HG02981 (cell line): ENCODE measurements around the gene AUTS2.

Experiments used
- ATAC-seq: cut with Tn5 transposase; IDR thresholded peaks from one replicate; pipeline ENCODE4 v1.9.1; 2021; ENCODE audit warnings: mild to moderate bottlenecking, moderate library complexity; ENCODE audit not compliant: unreplicated experiment

AUTS2 gene

GRCh38 chr7:69622960-69623359 lies 24.7 kb downstream of the AUTS2 start:
- ATAC-seq, result no peak

- no peak for ATAC-seq
These were observed 26.4 kb downstream of the AUTS2 start for GRCh38 chr7:69624435-69625230.

GRCh38 chr7:69625238-69625637 lies 27.0 kb downstream of the AUTS2 start:
- no peak for ATAC-seq

- ATAC-seq, result no peak
These were observed 27.5 kb downstream of the AUTS2 start for GRCh38 chr7:69625798-69626197.

GRCh38 chr7:69630292-69630691 lies 32.0 kb downstream of the AUTS2 start:
- ATAC-seq, result no peak

GRCh38 chr7:69631131-69631530 lies 32.9 kb downstream of the AUTS2 start:
- no peak for ATAC-seq

- no peak for ATAC-seq
These were observed 34.0 kb downstream of the AUTS2 start for GRCh38 chr7:69632280-69632679.

- no peak for ATAC-seq
These were observed 35.0 kb downstream of the AUTS2 start for GRCh38 chr7:69633122-69633831.

GRCh38 chr7:69635555-69636185 lies 37.4 kb downstream of the AUTS2 start:
- ATAC-seq, result no peak

- ATAC-seq, result no peak
These were observed 40.4 kb downstream of the AUTS2 start for GRCh38 chr7:69638674-69639073.

- no peak for ATAC-seq
These were observed 41.9 kb downstream of the AUTS2 start for GRCh38 chr7:69640216-69640615.

GRCh38 chr7:69640925-69641594 lies 42.8 kb downstream of the AUTS2 start:
- ATAC-seq, result no peak

- no peak for ATAC-seq
These were observed 45.0 kb downstream of the AUTS2 start for GRCh38 chr7:69643265-69643664.

GRCh38 chr7:69643708-69644445 lies 45.6 kb downstream of the AUTS2 start:
- no peak for ATAC-seq

GRCh38 chr7:69645683-69646082 lies 47.4 kb downstream of the AUTS2 start:
- no peak for ATAC-seq

GRCh38 chr7:69651101-69651590 lies 52.9 kb downstream of the AUTS2 start:
- peak; percentile 81 for ATAC-seq

- no peak for ATAC-seq
These were observed 54.8 kb downstream of the AUTS2 start for GRCh38 chr7:69652947-69653701.

- no peak for ATAC-seq
These were observed 55.5 kb downstream of the AUTS2 start for GRCh38 chr7:69653806-69654205.

GRCh38 chr7:69654381-69654780 lies 56.1 kb downstream of the AUTS2 start:
- no peak for ATAC-seq
